ENCODE measurements around the gene USP14.
"Not testable (repeated sequence)": the region's sequence is repeated elsewhere in the genome, so short reads cannot be mapped to it uniquely, and the experiment has no call there.

Gene USP14

GRCh38 chr18:142624-143296, 15.6 kb upstream of the USP14 start:
- WGBS (ENCODE audit: insufficient coverage), result 93% methylated on average over 3 of the region's 7 CpGs

GRCh38 chr18:148841-149240, 9.5 kb upstream of the USP14 start:
- Histone ChIP-seq H3K36me3 (ENCODE audit: control insufficient read depth in 4 of 4, insufficient read depth in 4 of 4, low read length in 3 of 4) (no peaks in the 10 kb centered on the region), H3K27me3 (replicated peaks in 2 of 5; ENCODE audit: control insufficient read depth in 4 of 5, insufficient read depth in 5 of 5, low read length in 4 of 5) (peaks cover 0 to 3% (median 2%) of the 10 kb centered on the region in 5 experiments), H3K9me3 (ENCODE audit: control extremely low read depth in 1 of 5, control insufficient read depth in 4 of 5, insufficient read depth in 2 of 5, low read depth in 1 of 5, low read length in 4 of 5) (no peaks in the 10 kb centered on the region), H3K4me1 (ENCODE audit: control extremely low read depth in 1 of 4, control insufficient read depth in 4 of 4, insufficient read depth in 4 of 4, low read length in 3 of 4) (no peaks in the 10 kb centered on the region), H3K27ac (ENCODE audit: insufficient read depth in 1 of 2, low read depth in 1 of 2, low read length in 2 of 2, poor library complexity in 1 of 2, severe bottlenecking in 2 of 2) (no peak overlapping the region), H3K4me3 (ENCODE audit: control insufficient read depth in 1 of 7, extremely low read depth in 1 of 7, insufficient read depth in 4 of 7, low read depth in 2 of 7, low read length in 6 of 7) (no peak overlapping the region)
- CTCF ChIA-PET, result interaction anchor here (1.1 kb wide), 1 partner anchor 10 kb away, joined by 3 read pairs; no protein-coding TSS in a partner anchor
- 95% methylated on average over 2 of the region's 6 CpGs for WGBS (ENCODE audit: insufficient coverage)
- POLR2A ChIA-PET, result interaction anchor here (0.7 kb wide), 1 partner anchor 10 kb away, joined by 5 read pairs; no protein-coding TSS in a partner anchor
- DNase-seq, result peak in 2 of 3 donors; percentile 35 to 59

More at GRCh38 chr18:142624-143296, 15.6 kb upstream of the USP14 start:
- H3K27me3 ChIP-seq (replicated peaks in 2 of 5; ENCODE audit: control insufficient read depth in 4 of 5, insufficient read depth in 5 of 5, low read length in 4 of 5); POLR2A ChIA-PET; CTCF ChIA-PET; H3K4me1 ChIP-seq (ENCODE audit: control extremely low read depth in 1 of 4, control insufficient read depth in 4 of 4, insufficient read depth in 4 of 4, low read length in 3 of 4); H3K36me3 ChIP-seq (ENCODE audit: control insufficient read depth in 4 of 4, insufficient read depth in 4 of 4, low read length in 3 of 4); DNase-seq; H3K27ac ChIP-seq (ENCODE audit: insufficient read depth in 1 of 2, low read depth in 1 of 2, low read length in 2 of 2, poor library complexity in 1 of 2, severe bottlenecking in 2 of 2); H3K4me3 ChIP-seq (ENCODE audit: control insufficient read depth in 1 of 7, extremely low read depth in 1 of 7, insufficient read depth in 4 of 7, low read depth in 2 of 7, low read length in 6 of 7); H3K9me3 ChIP-seq (ENCODE audit: control extremely low read depth in 1 of 5, control insufficient read depth in 4 of 5, insufficient read depth in 2 of 5, low read depth in 1 of 5, low read length in 4 of 5): not testable (repeated sequence)

- Histone ChIP-seq H3K4me3 (ENCODE audit: control insufficient read depth in 1 of 7, extremely low read depth in 1 of 7, insufficient read depth in 4 of 7, low read depth in 2 of 7, low read length in 6 of 7) (no peak overlapping the region), H3K27me3 (replicated peaks in 2 of 5; ENCODE audit: control insufficient read depth in 4 of 5, insufficient read depth in 5 of 5, low read length in 4 of 5) (peaks cover 0 to 3% (median 2%) of the 10 kb centered on the region in 5 experiments), H3K4me1 (ENCODE audit: control extremely low read depth in 1 of 4, control insufficient read depth in 4 of 4, insufficient read depth in 4 of 4, low read length in 3 of 4) (peaks cover 0 to 2% (median under 1%) of the 10 kb centered on the region in 4 experiments), H3K9me3 (ENCODE audit: control extremely low read depth in 1 of 5, control insufficient read depth in 4 of 5, insufficient read depth in 2 of 5, low read depth in 1 of 5, low read length in 4 of 5) (no peaks in the 10 kb centered on the region), H3K36me3 (ENCODE audit: control insufficient read depth in 4 of 4, insufficient read depth in 4 of 4, low read length in 3 of 4) (no peaks in the 10 kb centered on the region), H3K27ac (ENCODE audit: insufficient read depth in 1 of 2, low read depth in 1 of 2, low read length in 2 of 2, poor library complexity in 1 of 2, severe bottlenecking in 2 of 2) (no peak overlapping the region)
- ChIA-PET POLR2A (no interaction called here), CTCF (no interaction called here)
- WGBS (ENCODE audit: insufficient coverage), result 97% methylated on average over 6 of the region's 7 CpGs
- DNase-seq, result no peak
These were observed 4.2 kb upstream of the USP14 start for GRCh38 chr18:154151-154550.

GRCh38 chr18:155688-156087, 2.7 kb upstream of the USP14 start:
- Histone ChIP-seq H3K4me1 (ENCODE audit: control extremely low read depth in 1 of 4, control insufficient read depth in 4 of 4, insufficient read depth in 4 of 4, low read length in 3 of 4) (peaks cover 6 to 15% (median 10%) of the 10 kb centered on the region in 4 experiments), H3K9me3 (ENCODE audit: control extremely low read depth in 1 of 5, control insufficient read depth in 4 of 5, insufficient read depth in 2 of 5, low read depth in 1 of 5, low read length in 4 of 5) (no peaks in the 10 kb centered on the region), H3K4me3 (ENCODE audit: control insufficient read depth in 1 of 7, extremely low read depth in 1 of 7, insufficient read depth in 4 of 7, low read depth in 2 of 7, low read length in 6 of 7) (no peak overlapping the region), H3K27me3 (replicated peaks in 2 of 5; ENCODE audit: control insufficient read depth in 4 of 5, insufficient read depth in 5 of 5, low read length in 4 of 5) (peaks cover 0 to 2% (median 2%) of the 10 kb centered on the region in 5 experiments), H3K27ac (ENCODE audit: insufficient read depth in 1 of 2, low read depth in 1 of 2, low read length in 2 of 2, poor library complexity in 1 of 2, severe bottlenecking in 2 of 2) (no peak overlapping the region), H3K36me3 (ENCODE audit: control insufficient read depth in 4 of 4, insufficient read depth in 4 of 4, low read length in 3 of 4) (no peaks in the 10 kb centered on the region)
- POLR2A ChIA-PET, result interaction anchor here (0.7 kb wide), 1 partner anchor 106 kb away, joined by 5 read pairs; no protein-coding TSS in a partner anchor
- CTCF ChIA-PET, result no interaction called here
- no peak for DNase-seq
- WGBS (ENCODE audit: insufficient coverage), result 100% methylated on average over 1 of the region's 6 CpGs

- peaks cover 6 to 15% (median 10%) of the 10 kb centered on the region in 4 experiments for H3K4me1 ChIP-seq (ENCODE audit: control extremely low read depth in 1 of 4, control insufficient read depth in 4 of 4, insufficient read depth in 4 of 4, low read length in 3 of 4)
- ChIA-PET CTCF (no interaction called here), POLR2A (interaction anchor here (0.7 kb wide), 2 partner anchors 9 to 105 kb away, joined by 3 to 5 read pairs; no protein-coding TSS in a partner anchor)
- H3K27ac ChIP-seq (ENCODE audit: insufficient read depth in 1 of 2, low read depth in 1 of 2, low read length in 2 of 2, poor library complexity in 1 of 2, severe bottlenecking in 2 of 2), result no peak overlapping the region
- no peak for DNase-seq
- no peak overlapping the region for H3K4me3 ChIP-seq (ENCODE audit: control insufficient read depth in 1 of 7, extremely low read depth in 1 of 7, insufficient read depth in 4 of 7, low read depth in 2 of 7, low read length in 6 of 7)
- H3K36me3 ChIP-seq (ENCODE audit: control insufficient read depth in 4 of 4, insufficient read depth in 4 of 4, low read length in 3 of 4), result peaks cover 0 to 3% (median 0%) of the 10 kb centered on the region in 4 experiments
- H3K27me3 ChIP-seq (replicated peaks in 2 of 5; ENCODE audit: control insufficient read depth in 4 of 5, insufficient read depth in 5 of 5, low read length in 4 of 5), result peaks cover 0 to 2% (median 0%) of the 10 kb centered on the region in 5 experiments
- WGBS (ENCODE audit: insufficient coverage), result 96% methylated on average over 5 of the region's 6 CpGs
- no peaks in the 10 kb centered on the region for H3K9me3 ChIP-seq (ENCODE audit: control extremely low read depth in 1 of 5, control insufficient read depth in 4 of 5, insufficient read depth in 2 of 5, low read depth in 1 of 5, low read length in 4 of 5)
These were observed 1.7 kb upstream of the USP14 start for GRCh38 chr18:156514-157230.

- no peak for DNase-seq
- peak overlapping the region; percentile 66 to 90 for H3K27ac ChIP-seq (ENCODE audit: insufficient read depth in 1 of 2, low read depth in 1 of 2, low read length in 2 of 2, poor library complexity in 1 of 2, severe bottlenecking in 2 of 2)
- peaks cover 0 to 14% (median 7%) of the 10 kb centered on the region in 4 experiments for H3K36me3 ChIP-seq (ENCODE audit: control insufficient read depth in 4 of 4, insufficient read depth in 4 of 4, low read length in 3 of 4)
- POLR2A ChIA-PET, result no interaction called here
- no peaks in the 10 kb centered on the region for H3K27me3 ChIP-seq (replicated peaks in 2 of 5; ENCODE audit: control insufficient read depth in 4 of 5, insufficient read depth in 5 of 5, low read length in 4 of 5)
- no peaks in the 10 kb centered on the region for H3K9me3 ChIP-seq (ENCODE audit: control extremely low read depth in 1 of 5, control insufficient read depth in 4 of 5, insufficient read depth in 2 of 5, low read depth in 1 of 5, low read length in 4 of 5)
- CTCF ChIA-PET, result no interaction called here
- H3K4me1 ChIP-seq (ENCODE audit: control extremely low read depth in 1 of 4, control insufficient read depth in 4 of 4, insufficient read depth in 4 of 4, low read length in 3 of 4), result peaks cover 6 to 15% (median 10%) of the 10 kb centered on the region in 4 experiments
- peak overlapping the region; percentile 86 to 99 (median 89) for H3K4me3 ChIP-seq (ENCODE audit: control insufficient read depth in 1 of 7, extremely low read depth in 1 of 7, insufficient read depth in 4 of 7, low read depth in 2 of 7, low read length in 6 of 7)
- WGBS (ENCODE audit: insufficient coverage), result 3% methylated on average over 21 of the region's 23 CpGs
These were observed 788 bp downstream of the USP14 start for GRCh38 chr18:159037-159652.
